Tongue (tissue), 2 donors: ENCODE results near the gene LZTS2. TPM values are rescaled to one million over a fixed set of nuclear protein-coding genes. Genes with fewer than 3 reads are reported as not detected.
"Not testable (repeated sequence)": the region's sequence is repeated elsewhere in the genome, so short reads cannot be mapped to it uniquely, and the experiment has no call there.

Source experiments
- DNase-seq: peaks from one replicate; pipeline ENCODE4 v3.0.0-alpha.2; 2015
- total RNA-seq: library from RNA; depleted of rRNA; stranded (reverse); fragments of >200 nt; gene quantifications from one replicate; pipeline ENCODE4 v1.2.3, GENCODE V29; 2014

LZTS2 gene
- 45.5 TPM for total RNA-seq

- no peak for DNase-seq
Measured at GRCh38 chr10:100999742-101000126, at the start of gene LZTS2. LZTS2 (plus strand) TSS chr10:100999808; CDS start chr10:101002539, 2,731 bp downstream.

GRCh38 chr10:100960251-100960650, 39.4 kb upstream of the LZTS2 start:
- DNase-seq = no peak

DNA sequence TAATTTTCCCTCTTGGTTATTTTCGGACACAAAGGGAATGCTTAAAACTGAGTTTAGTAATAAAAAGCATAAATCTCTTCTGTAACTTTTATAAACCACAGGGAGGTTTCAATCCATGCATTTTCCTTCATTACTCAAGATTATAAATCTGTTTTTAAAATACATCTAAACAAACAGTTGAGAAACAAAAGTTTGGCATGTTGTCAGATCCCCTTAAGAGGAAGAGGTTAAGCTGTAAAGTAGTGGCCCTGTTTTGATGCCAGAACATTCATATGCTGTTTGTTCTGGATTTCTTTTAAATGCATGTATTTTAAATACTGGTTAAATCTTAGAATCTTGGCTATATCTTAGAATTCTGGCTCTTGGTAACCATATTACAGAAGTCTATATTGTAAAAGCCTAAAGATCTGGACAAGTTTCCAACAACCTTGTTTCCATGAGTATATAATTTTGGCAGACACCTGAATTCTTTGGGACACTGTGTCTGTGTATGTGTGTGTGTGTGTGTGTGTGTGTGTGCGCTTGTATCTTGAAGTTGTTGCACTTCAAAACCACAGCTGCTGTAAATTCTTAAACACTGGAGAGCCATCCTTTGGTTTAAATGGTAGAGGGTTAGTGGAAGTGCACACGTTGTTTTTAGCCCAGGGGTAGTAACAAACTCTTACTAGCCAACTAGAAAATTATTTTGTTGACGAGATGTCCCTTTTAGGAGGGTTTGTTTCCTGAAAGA, 37.1 kb upstream of the LZTS2 start:
- DNase-seq = peak; percentile 13

DNA sequence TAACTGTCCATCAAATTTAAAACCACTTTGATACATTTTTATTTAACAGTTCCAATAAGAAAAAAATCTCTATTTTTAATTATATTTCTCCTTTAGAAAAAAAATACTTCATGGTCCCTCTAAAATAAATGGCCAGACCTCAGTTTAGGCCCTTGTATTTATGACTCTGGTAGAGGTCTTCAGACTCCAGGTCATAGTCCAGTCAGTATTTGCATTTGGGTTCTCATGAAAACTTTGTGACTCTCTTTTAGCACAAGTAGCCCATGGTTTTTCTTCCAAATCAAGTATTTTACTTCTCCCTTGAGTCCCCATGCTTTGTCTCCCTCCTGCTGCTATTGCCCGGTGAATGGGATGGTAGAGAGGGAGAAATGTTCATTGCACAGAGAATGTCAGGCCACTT, 35.8 kb upstream of the LZTS2 start:
- DNase-seq = no peak

- DNase-seq = no peak
Measured at GRCh38 chr10:100965820-100966219, 33.8 kb upstream of the LZTS2 start.

DNA sequence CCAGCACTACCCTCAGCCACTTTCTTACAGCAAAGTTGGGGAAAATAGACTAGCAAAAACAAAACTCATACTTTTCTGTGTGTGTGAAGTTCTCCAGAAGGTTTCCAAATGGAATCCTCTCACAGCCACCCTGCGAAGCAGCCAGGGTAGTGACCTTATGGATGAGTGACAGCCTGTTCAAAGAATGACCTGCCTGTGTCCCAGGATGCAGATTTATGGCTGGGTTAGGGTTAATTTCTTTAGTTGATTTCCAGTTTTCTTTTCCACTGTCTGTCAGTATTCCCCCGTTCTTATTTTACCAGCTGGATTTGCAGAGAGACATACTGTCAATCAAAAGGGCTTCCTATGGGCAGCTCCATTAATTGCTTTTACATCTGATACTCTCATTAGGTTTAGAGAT, 32.7 kb upstream of the LZTS2 start:
- DNase-seq = no peak

DNA sequence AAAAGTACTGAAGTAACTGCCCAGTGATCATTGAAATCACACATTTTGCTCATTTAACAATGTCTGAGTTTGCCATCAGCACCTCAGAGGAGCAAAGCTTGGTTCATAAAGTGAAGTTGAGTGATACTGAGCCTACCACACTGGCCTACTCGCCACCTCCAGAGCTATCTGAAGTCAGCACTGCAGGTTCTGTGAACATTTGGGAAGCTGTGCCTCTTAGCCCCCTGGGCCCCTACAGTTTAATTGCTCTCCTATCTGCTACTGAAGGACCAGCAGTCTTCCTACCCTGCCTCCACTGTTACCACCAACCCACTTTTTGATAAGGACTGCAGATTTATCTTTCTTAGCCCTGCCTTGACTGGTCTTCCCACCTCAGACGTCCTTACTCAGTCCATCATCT, 32.3 kb upstream of the LZTS2 start:
- no peak for DNase-seq

GRCh38 chr10:100968062-100968736, 31.4 kb upstream of the LZTS2 start:
- DNase-seq = no peak

GRCh38 chr10:100968863-100969186, 30.8 kb upstream of the LZTS2 start:
- no peak for DNase-seq

DNA sequence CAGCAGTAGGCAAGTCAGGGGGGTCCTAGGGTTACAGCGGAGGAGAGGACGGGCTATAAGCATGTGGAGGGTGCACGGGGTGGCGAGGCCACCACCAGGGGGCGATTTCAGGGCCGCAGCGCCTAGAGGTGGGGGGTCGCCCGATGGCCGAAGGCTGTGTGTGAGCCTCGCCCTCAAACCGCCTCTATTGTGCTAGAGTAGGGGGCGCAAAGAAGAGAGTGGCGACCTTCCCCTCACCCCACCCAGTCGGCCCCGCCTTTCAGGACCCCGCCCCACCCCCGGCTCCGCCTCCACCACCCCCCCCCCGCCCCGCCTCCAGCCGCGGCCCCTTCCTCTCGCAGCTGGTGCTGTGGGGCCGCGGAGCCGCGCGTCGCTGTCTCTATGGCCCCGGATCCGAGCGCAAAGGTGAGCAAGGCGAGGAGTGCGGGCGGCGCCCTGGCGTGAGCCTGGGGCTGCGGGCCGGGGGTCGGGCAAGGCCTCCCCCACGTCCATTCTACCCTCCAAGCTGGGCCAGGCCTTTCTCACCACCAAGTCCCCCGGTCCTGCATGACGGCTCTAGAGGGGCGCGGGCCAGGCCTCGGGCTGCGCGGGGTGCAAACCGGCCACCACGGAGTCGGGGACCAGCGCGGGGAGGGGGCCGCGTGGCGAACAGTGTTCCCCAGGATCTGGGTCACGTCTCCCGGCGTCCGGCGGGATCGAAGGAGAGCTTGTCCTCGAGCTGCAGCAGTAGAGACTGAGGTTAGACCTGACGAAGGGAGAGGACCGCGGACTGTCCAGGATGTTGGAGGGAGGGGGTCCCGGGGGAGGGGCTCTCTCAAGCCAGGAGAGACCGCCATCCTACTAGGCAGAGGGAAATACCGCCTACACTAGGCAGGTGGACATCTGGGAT, 30.2 kb upstream of the LZTS2 start, which contains the start of gene SEMA4G:
SEMA4G (plus strand) TSS at position 318 of the 889 bp plus-strand sequence. CDS start 3,409 bp downstream, outside the sequence.
- peak; percentile 60 for DNase-seq

DNA sequence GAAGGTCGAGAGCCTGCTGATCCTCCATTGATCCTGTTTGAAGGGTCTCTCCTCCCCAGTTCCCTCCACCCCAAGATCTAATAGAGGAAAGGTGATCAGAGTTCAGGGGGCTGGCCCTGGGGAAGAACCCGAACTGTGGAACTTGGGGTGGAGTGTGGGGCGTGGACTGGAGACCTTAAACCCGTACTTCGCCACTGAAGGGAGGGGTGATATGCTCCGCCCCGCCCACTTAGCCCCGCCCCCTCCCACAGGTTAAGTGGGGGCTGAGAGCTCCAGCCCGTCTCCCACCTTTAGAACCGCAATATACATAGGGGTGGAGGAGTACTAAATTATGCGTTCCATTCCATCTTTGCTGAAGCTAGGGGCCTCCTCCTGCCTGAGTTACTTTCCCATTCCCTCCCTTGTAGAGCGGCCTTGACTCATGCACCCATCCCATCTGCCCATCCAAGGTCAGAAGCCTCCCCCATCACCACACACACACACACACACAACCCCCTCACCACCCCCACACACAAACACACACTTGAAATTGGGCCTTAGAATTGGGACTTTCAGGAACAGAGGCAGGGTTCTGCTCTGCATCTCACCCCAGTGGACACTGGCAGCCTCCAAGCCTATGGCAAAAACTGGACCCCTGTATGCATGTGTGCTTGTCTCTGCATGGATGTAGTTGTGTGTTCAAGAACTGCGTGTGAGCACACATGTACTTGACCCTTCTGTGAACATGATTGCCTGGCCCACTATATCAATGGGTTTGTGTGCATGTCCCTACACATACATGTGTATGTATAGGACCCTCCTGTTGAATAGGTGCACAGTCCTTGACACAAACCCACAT, 29.3 kb upstream of the LZTS2 start:
- DNase-seq = no peak

DNA sequence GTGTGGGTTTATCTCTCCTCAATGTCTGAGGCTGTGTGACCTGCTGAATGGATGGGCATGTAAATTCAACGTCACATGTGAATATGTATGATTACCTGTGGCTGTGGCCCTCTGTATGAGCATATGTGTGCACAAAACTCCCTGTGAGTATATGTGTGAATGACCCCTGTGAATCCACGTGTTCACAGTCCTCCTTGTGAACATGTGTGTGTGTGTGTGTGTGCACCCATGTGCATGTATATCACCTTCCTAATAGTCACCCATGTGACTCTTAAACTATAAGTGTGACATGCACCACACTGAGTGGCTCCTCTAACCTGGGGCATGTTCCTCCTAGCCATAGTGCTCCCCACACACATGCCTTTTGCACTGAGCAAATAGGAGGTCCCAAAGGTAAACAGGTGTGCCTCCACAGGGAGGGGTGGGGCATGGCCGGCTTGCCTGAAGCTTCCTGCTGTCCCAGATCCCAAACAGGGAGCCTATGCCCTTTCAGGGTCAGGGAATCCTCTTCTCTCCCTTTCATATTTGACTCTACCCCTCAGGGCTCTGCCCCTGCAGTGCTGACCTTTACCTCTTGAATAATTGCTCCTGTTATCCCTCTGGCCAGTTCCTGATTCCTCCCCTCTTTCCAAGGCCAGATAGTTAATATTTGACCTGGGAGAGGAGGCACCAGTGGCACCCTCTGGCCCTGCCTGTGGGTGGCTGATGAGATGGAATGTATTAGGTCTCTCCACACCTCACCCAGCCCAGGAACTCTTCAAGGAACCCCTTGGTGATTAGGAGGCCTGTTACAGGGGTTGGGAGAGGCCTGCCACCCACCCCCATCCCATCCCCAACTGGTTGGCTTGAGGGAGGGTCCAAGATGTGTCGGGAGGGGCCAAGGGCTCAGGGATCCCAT, 28.4 kb upstream of the LZTS2 start:
- no peak for DNase-seq

DNA sequence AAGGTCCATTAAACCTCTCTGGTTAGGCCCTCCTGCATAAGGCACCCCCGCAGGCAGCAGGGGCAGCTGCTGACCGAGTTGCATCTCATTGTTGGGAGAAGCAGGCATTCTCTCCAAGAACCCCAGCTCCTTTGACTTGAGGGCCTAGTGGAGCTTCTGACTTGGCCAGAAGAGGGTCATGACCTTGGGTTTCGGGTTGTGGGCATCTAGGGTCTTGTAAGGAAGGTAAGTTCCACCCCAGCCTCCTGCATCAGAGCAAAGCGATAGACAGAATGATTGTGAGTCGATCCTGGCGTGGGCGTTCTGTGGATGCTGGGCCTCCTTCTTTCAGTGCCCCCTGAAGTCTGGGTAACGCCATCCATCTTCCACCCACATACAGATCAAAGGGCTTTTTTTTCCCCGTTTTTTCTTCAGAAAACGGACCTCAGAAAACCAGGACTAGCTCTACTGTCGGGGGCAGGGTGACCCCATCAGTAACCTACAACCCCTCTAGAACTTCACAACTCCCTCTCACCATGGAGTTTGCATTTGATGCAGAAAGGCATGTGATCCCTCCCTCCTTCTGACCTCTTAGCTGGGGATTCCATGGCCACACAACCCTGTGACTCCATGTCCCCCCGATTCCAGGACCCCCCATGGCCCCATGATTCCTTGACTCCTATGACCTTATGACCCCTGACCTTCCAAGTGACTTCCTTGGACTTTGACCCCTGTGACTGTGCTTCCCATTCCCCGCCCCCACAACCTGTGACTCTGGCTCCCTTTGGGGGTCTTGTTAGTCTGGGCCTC, 27.3 kb upstream of the LZTS2 start:
- DNase-seq = no peak

DNA sequence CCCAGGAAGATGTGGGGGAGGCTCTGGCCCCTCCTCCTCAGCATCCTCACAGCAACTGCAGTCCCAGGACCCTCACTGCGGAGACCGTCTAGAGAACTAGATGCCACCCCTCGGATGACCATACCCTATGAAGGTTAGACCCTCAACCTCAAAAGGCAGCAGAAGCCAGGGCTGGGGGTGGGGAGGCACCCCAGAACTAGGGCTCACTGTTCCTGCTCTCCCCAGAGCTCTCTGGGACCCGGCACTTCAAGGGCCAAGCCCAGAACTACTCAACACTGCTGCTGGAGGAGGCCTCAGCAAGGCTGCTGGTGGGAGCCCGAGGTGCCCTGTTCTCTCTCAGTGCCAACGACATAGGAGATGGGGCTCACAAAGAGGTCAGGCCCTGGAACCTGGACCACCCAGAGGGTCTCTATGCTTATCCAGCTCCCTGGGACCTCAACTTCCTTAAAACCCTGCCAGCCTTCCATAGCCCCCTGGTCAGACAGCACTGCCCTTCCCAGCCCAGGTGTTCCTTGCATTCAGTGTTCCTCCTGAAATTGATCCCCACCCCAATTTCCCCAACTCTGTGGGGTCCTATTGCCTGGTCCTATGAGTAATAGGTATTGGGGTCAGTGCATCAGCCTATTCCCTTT, 26.6 kb upstream of the LZTS2 start:
- no peak for DNase-seq

DNA sequence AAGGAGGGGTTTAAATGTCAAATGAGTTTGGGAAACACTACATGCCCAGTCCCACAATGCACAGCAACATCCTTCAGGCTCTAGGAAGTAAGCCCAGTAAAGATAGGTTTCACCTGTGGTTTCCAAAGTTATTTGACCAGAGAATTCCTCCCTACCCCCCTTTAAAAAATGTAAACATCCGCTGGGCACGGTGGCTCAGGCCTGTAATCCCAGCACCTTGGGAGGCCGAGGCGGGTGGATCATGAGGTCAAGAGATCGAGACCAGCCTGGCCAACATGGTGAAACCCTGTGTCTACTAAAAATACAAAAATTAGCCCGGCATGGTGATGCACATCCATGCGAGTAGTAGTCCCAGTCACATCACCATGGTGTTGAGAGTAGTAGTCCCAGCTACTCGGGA, 24.2 kb upstream of the LZTS2 start:
- DNase-seq = not testable (repeated sequence)

- DNase-seq = no peak
Measured at GRCh38 chr10:100976906-100977305, 22.7 kb upstream of the LZTS2 start.

GRCh38 chr10:100977436-100977835, 22.2 kb upstream of the LZTS2 start:
- DNase-seq = no peak

DNA sequence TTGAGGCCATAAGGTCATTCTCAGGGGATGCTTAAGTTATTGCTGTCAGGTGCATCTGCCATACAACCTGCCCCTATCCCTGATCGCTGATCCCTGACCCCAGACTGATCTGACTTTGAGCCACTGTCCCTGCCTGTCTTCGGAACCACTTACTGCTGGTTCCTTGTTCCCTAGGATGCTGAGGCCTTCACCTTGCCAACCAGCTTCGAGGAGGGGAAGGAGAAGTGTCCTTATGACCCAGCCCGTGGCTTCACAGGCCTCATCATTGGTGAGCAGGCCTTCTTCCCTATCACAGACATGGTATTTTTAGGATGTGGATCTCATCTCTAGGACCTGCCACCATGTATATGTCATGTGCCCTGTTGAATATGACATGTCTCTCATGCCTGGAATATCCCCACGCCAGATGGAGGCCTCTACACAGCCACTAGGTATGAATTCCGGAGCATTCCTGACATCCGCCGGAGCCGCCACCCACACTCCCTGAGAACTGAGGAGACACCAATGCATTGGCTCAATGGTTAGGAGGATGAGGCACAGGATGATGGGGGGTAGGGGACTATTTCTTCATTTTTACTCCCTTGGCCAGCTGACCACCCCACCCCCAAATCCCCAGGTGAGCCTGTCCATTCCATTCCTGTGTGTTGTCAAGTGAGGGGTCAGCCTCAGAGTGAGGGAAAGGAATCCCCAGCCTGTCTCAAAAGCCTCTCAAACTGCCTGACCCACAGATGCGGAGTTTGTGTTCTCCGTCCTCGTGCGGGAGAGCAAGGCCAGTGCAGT, 21.3 kb upstream of the LZTS2 start:
- DNase-seq = no peak

- no peak for DNase-seq
Measured at GRCh38 chr10:100978901-100979195, 20.8 kb upstream of the LZTS2 start.
